WTC11 (cell line): ENCODE results near the gene OGDHL.
A peak's percentile ranks its signal among the peaks of the same experiment; 100 is the strongest.

Source experiments
- SMAD4 ChIP-seq: sonication (generic); formaldehyde crosslinking; IDR thresholded peaks from 2 replicates; pipeline ENCODE4 v1.8.0; 2022; ENCODE audit warnings: mild to moderate bottlenecking, missing genetic modification reagents
- TF ChIP-seq, protein P1 (sequence below): fragments of 200-600 bp; IDR thresholded peaks from 2 replicates; pipeline ENCODE4 v1.8.0; 2022; ENCODE audit warnings: antibody characterized with exemption

GRCh38 chr10:49761789-49762565 is at the start of gene OGDHL:
- TF ChIP-seq, protein P1, sequence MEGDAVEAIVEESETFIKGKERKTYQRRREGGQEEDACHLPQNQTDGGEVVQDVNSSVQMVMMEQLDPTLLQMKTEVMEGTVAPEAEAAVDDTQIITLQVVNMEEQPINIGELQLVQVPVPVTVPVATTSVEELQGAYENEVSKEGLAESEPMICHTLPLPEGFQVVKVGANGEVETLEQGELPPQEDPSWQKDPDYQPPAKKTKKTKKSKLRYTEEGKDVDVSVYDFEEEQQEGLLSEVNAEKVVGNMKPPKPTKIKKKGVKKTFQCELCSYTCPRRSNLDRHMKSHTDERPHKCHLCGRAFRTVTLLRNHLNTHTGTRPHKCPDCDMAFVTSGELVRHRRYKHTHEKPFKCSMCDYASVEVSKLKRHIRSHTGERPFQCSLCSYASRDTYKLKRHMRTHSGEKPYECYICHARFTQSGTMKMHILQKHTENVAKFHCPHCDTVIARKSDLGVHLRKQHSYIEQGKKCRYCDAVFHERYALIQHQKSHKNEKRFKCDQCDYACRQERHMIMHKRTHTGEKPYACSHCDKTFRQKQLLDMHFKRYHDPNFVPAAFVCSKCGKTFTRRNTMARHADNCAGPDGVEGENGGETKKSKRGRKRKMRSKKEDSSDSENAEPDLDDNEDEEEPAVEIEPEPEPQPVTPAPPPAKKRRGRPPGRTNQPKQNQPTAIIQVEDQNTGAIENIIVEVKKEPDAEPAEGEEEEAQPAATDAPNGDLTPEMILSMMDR, result no peak
- peak; percentile 90 for TF ChIP-seq SMAD4 (CRISPR knock-in tag)
